Testis (tissue), 2 donors: ENCODE results near the gene BCL2L1.

Source experiments
- POLR2A ChIP-seq: fragments of 450-650 bp; IDR thresholded peaks from one replicate; pipeline ENCODE4 v1.6.1; 2017; ENCODE audit warnings: antibody characterized with exemption, mild to moderate bottlenecking, moderate library complexity
- TF ChIP-seq, protein P1 (sequence below), 3 experiments: fragments of 450-650 bp in 2 of 3; fragments of 200-600 bp in 1 of 3; sonication (generic) in 1 of 3; IDR thresholded peaks; one replicate each; pipeline ENCODE4 v1.5.1; 2016 to 2019; ENCODE audit warnings: antibody characterized with exemption in 3 of 3, mild to moderate bottlenecking in 2 of 3, moderate library complexity in 1 of 3

DNA sequence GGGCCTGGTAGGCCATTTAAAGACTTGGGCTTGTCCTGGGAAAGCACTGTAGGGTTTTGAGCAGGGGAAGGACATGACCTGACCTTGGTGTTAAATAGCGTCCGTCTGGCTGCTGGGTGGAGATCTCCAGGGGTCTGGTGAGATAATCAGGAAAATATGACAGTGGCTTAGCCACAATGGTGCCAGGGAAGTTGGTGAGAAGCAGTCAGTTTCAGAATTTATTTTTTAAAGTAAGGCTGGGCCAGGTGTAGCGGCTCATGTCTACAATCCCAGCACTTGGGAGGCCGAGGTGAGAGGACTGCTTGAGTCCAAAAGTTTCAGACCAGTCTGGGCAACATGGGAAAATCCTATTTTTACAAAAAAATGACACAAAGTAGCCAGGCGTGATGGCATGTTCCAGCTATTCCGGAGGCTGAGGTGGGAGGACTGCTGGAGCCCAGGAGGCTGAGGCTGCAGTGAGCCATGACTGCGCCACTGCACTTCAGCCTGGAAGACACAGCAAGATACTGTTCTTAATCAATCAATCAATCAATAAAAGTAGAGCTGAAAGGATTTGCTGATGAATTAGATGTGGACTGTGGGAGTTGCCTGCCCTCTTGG, 41.4 kb downstream of the BCL2L1 start:
- TF ChIP-seq, protein P1, sequence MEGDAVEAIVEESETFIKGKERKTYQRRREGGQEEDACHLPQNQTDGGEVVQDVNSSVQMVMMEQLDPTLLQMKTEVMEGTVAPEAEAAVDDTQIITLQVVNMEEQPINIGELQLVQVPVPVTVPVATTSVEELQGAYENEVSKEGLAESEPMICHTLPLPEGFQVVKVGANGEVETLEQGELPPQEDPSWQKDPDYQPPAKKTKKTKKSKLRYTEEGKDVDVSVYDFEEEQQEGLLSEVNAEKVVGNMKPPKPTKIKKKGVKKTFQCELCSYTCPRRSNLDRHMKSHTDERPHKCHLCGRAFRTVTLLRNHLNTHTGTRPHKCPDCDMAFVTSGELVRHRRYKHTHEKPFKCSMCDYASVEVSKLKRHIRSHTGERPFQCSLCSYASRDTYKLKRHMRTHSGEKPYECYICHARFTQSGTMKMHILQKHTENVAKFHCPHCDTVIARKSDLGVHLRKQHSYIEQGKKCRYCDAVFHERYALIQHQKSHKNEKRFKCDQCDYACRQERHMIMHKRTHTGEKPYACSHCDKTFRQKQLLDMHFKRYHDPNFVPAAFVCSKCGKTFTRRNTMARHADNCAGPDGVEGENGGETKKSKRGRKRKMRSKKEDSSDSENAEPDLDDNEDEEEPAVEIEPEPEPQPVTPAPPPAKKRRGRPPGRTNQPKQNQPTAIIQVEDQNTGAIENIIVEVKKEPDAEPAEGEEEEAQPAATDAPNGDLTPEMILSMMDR (IDR thresholded peaks at IDR 0.05): no peak
- no peak for TF ChIP-seq POLR2A
